Activated naive CD4-positive, alpha-beta T cell (primary cell): ENCODE data around the gene ARHGEF26.
"Not testable (repeated sequence)": the region's sequence is repeated elsewhere in the genome, so short reads cannot be mapped to it uniquely, and the experiment has no call there.

Source experiments
- DNase-seq, 4 experiments: peaks; one replicate each; lab custom pipeline; 2025; lab: John Stamatoyannopoulos, UW

ARHGEF26 gene, protein sequence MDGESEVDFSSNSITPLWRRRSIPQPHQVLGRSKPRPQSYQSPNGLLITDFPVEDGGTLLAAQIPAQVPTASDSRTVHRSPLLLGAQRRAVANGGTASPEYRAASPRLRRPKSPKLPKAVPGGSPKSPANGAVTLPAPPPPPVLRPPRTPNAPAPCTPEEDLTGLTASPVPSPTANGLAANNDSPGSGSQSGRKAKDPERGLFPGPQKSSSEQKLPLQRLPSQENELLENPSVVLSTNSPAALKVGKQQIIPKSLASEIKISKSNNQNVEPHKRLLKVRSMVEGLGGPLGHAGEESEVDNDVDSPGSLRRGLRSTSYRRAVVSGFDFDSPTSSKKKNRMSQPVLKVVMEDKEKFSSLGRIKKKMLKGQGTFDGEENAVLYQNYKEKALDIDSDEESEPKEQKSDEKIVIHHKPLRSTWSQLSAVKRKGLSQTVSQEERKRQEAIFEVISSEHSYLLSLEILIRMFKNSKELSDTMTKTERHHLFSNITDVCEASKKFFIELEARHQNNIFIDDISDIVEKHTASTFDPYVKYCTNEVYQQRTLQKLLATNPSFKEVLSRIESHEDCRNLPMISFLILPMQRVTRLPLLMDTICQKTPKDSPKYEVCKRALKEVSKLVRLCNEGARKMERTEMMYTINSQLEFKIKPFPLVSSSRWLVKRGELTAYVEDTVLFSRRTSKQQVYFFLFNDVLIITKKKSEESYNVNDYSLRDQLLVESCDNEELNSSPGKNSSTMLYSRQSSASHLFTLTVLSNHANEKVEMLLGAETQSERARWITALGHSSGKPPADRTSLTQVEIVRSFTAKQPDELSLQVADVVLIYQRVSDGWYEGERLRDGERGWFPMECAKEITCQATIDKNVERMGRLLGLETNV

DNA sequence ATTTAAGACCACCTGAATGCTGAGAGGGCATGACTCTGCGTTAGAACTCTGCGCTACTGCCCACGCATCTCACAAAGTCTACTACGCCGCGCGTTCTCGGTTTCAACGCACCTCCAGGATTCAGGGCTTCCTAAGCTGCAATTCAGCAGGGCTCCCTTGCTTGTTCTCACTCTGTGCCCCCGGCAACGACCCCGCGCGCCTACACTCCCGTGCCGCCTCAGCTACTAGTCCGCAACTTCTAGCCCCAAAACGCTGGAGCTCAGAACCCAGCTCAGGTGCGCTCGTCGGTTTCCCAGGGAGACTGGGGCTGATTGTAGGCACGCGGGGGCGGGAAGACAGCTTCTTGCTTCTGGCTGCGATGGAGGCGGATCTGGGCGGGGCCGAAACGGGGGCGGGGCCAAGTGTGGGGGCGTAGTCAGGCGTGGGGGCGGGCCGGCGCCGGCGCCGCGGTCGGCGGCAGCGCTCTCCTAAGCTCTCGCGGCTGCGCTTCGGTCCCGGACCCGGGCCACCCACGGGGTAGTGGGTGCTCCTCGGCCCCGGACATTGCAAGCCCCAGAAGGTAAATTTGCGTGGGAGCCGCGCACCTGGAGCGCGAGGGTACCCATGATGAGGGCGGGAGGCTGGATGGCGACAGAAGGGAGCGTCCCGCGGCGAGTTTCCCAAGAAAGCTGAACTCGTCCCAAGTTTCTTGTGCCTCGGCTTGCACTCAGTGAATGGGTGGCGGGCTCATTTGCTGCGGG lies at the start of gene ARHGEF26:
TSS of gene ARHGEF26 (plus strand) at position 430 of the 740 bp plus-strand sequence. CDS start 603 bp downstream, outside the sequence.
- DNase-seq = peak; percentile 3 to 60 (median 34)

DNA sequence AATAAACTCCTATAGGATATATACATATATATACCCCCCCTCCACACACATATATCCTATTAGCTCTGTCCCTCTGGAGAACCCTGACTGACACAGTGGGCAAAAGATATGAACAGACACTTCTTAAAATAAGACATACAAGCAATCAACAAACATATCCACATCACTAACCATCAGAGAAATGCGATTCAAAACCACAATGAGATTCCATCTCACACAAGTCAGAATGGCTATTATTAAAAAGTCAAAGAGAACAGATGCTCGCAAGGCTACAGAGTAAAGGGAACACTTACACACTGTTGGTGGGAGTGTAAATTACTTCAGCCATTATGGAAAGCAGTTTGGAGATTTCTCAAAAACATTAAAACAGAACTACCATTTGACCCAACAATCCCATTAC lies 46.2 kb upstream of the ARHGEF26 start:
- DNase-seq = no peak

DNA sequence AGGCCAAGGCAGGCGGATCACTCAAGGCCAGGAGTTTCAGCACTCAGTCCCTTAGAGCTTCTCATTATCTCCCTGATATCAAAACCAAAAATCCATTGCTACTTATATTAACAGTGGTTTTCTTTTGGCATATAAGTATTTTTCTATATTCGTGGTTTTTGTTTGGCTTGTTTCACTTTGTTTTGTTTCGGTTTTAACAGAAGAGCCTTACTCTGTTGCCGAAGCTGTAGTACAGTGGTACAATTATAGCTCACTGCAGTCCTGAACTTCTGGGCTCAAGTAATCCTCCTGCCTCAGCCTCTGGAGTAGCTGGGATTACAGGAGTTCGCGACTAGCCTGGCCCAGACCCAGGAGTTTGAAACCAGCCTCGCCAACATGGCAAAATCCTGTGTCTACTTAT lies 42.5 kb upstream of the ARHGEF26 start:
- no peak for DNase-seq

DNA sequence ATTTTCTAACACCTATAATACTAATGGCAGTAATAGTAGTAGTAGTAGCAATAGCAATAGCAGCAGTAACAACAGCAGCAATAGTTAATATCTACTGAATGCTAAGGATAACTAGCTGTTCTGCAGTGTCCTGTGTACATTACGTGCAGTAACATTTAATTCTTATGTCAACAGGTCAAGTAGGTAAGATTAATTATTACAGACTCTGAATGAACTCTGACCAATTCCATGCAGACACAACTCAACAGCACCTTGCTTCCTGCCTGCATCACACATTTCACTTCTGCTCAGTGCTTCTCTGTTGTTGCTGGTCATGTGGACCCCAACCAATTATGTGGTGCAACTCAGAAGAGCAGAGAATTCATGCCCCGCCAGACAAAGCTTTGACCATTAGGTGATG lies 39.9 kb upstream of the ARHGEF26 start:
- DNase-seq = no peak

DNA sequence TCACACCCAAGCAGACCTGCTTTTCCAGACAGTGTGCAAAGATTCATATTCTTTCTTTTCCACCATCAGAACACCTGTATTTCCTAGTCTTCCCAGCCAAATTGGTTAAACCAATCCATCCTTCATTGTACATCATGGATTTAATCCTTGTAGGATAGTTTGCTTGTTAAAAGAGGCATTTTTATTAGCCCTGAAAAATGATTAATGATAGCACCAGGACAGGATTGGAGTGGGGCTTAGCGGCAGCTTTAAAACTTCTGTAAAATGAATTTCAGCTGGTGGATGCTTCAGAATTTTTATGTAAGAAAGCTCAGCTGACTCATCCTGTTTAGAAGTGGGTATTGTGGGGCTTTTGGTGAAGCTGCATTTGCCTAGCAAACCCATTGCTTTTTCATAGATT lies 36.1 kb upstream of the ARHGEF26 start:
- no peak for DNase-seq

DNA sequence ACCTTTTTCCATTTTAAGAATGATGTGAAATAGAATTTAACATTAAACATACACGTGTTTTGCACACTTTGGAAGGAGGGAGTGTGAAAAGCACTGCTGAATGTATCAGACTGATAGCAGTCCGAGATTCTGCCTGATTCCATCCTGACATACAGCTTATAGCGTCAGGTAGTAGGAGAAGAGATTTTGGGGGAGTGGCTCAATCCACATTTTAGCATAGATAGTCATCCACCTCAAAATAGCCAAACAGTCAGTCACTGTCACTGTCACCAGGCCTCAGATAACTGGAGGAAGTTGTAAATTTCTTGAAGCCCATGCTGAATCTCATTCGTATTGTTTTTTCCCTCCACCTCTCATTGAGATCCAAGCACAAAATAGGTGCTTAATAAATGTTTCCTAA lies 35.4 kb upstream of the ARHGEF26 start:
- DNase-seq = no peak

DNA sequence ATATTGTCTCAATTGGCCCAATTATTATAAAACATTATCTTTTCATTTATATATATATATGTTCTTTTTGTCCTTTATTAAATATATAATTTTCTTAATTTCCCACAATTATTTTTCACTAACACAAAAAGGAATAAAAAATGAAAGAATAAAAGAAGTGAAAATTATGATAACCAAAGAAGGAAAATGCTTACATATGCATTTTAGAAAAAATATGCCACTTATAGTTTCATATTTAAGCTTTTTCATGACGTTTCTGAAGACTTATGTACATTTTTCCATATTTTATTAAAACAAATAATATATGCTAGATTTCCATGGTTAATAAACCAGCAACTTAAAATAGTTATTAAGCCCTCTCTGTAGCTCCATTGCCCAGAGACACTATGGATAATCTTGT lies 34.9 kb upstream of the ARHGEF26 start:
- DNase-seq = no peak

DNA sequence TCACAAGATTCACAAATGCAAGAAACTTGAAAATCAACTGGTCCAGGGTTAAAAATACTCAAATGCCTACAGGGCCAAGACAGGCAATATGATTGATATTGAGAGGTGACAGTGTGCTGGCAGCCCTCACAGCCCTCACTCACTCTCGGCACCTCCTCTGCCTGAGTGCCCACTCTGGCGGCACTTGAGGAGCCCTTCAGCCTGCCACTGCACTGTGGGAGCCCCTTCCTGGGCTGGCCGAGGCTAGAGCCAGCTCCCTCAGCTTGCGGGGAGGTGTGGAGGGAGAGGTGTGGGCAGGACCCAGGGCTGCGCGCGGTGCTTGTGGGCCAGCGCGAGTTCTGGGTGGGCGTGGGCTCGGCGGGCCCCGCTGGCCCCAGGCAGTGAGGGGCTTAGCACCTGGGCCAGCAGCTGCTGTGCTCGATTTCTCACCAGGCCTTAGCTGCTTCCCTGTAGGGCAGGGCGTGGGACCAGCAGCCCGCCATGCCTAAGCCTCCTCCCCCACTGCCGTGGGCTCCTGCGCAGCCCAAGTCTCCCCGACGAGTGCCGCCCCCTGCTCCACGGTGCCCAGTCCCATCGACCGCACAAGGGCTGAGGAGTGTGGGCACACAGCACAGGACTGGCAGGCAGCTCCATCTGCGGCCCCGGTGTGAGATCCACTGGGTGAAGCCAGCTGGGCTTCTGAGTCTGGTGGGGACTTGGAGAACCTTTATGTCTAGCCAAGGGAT lies 33.3 kb upstream of the ARHGEF26 start:
- not testable (repeated sequence) for DNase-seq

DNA sequence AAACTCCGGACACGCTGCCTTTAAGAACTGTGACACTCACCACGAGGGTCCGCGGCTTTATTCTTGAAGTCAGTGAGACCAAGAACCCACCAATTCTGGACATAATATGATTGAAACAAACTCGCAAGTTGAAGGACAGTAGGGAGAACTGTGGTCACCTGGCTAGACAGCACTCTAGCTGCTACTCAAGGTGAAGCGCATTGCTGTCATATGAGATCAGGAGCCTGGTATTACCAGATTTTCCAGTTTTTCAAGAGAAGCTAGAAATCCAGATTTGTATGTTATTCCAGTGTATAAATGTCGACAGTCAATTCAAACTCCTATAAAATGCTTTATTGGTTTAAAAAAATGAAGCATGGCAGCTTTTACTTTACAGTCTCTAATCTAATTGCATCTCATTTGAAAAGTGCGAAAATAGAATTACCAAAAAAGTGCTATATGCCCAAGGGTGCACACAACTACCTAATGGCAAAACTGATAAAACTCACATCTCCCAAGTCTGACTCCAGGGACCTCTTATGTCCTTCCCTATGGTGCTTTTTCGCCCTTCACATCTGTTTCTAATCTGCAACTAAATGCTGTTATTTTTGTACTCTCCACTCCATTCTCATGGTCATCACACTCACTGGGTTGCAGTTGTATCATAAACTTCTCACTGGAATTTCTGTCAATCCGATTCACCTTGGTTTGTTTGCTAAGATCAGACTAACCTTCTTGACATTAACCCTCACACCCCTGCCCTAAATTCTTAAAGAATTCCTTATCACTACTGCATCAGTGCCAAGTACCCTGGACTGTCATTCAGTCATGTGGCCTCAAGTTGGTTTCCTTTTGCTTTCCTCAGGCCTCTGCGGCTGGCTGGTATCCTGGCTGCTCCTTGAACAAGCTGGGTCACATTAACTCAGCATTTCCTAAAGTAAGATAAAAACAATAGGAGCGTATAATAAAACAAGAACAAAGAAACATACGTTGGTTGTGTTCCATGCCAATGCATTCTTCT lies 31.5 kb upstream of the ARHGEF26 start:
- no peak for DNase-seq

DNA sequence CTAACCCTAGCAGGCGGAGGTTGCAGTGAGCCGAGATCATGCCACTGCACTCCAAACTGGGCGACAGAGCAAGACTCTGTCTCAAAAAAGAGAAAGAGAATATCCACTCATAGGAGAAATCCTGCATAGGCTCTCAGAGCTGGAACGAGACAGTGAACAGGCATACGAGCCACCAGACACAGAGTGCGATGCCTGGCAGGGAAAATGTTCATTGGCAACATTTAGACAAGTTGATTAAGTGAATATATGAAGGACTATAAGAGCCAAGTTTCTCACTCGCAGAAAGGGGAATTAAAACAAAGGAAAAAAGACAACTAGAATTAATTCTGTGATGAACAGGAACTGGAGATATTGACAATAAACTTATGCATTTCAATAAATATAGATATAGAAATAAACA lies 27.1 kb upstream of the ARHGEF26 start:
- no peak for DNase-seq

DNA sequence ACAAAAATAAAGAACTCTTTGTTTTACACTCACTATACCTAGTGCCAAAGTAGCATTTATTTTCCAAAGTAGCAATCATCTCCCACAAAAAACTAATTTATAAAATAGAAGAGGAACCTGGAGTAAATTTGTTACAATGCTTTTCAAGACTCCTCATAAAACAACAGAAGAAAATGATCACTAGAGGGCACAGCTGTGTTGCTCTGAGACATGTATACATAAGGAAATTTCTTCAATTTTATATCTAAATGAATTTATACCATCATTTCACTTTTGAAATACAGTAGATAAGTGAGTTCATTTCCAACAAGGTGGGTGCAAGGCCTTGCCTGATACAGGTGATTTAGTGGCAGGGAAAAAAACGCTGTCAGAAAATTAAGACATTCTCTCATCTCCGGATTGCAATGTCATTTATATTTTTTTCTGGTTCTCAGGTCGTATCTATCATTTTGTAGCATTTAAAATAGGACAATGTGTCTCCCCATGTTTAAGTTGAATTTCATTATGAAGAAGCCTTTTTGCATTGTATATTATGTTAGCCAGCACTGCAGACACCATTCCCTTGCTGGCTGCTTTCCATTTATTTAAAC lies 25.3 kb upstream of the ARHGEF26 start:
- DNase-seq = no peak

DNA sequence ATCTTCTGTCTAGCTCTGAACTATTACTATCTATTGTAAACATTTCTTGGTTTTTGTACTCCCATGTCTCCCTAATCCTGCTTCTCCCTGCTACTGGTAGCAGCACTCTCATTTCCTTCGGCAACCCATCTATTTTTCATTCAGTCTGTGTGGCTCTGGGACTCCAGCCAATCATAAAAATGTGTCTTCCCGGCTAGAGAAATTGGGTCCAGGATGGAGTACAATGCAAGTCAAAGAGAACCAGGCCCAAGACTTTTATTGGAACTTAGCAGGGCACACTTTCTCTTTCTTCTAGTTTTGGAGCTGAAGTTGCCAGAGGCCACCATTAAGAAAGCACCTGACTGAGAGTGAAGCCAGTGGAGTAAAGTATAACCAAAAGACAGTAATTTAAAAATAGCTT lies 22.8 kb upstream of the ARHGEF26 start:
- DNase-seq = no peak

DNA sequence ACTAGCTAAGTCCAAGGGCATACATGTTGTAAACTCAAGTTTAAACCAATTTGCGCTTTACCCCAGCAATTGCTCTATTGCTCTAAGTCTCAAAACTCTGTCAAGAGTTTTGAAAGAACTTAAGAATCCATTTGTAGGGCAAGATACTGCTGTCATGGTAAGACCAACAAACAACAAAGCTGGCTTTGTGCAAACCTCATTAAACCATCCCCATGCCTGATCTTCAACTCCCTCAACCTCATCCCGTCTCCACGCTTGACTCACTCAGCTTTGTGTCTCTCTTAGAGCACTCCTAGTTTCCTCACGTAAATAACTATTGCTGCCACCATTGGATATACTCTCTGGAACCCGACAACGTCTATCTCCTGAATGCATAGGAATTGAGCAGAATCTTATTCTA lies 20.6 kb upstream of the ARHGEF26 start:
- no peak for DNase-seq

DNA sequence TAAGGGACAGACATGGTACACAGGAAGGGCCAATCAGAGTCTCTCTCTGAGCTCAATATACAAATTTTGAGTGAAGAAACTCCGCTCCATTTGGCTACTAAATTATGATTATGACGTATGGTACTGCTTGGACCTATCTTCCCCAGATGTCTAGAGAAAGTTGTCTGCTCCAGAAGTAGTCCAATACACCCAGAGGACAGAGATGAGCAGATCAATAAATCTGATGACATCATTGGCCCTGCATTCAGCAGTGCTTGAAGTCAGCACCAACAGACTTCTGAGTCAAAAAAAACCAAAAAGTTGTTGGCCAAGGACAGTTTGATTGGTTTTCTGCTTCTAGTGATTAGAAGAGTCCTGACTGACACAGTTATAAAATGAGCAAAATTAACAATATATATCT lies 19.9 kb upstream of the ARHGEF26 start:
- DNase-seq = no peak

DNA sequence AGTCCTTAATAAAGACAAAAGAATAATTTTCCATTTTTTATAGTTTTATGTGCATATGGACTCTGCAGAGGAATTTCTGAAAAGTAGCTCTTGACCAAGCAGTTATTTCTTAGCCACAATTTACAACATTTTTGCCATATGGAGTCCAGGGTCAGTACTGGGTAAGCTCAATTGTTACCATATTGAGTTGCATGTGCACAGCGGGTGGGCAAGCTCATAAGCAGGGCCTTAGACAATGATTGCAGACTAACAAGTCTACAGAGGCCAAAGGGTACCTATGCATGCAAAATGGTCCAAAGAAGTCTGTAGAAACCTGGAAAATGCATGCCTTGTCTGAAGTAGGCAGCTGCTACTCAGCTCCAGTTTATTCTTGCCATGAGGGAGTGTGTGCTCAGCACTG lies 19.0 kb upstream of the ARHGEF26 start:
- DNase-seq = no peak

DNA sequence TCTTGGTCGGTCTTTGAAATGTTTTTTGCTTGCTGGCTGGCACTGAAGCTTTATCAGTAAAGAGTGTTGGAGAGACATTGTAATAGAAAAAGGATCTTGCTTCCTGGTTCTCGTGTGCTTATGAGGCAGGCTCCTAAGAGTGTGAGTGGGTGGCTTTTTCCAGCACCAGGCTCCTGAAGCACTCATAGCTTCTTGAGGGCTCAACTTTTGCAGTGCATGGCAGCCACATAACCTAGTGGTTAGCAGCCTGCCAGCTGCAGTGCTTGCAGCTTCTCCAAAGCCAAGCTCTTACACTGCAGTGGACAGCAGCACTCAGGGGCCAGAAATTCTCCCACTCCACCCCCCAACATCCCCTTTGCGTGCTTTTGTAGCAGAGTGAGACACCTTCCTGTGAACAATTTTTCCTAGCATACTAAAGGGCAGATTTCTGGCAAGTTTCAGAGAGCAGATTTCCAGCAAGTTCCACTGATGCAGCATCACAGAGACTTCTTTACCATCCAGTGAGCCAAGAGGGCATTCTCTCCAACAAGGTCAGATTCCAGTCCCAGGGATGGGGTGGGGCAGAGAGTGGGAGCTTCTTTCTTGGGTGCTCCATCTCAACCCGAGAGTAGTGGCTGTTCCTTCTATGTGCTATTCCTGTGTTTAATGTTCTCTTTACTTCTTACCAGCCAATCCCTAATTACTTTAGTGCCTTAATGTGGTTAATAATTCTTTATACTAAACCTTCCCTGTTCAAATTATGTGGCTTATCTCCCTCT lies 15.8 kb upstream of the ARHGEF26 start:
- no peak for DNase-seq

DNA sequence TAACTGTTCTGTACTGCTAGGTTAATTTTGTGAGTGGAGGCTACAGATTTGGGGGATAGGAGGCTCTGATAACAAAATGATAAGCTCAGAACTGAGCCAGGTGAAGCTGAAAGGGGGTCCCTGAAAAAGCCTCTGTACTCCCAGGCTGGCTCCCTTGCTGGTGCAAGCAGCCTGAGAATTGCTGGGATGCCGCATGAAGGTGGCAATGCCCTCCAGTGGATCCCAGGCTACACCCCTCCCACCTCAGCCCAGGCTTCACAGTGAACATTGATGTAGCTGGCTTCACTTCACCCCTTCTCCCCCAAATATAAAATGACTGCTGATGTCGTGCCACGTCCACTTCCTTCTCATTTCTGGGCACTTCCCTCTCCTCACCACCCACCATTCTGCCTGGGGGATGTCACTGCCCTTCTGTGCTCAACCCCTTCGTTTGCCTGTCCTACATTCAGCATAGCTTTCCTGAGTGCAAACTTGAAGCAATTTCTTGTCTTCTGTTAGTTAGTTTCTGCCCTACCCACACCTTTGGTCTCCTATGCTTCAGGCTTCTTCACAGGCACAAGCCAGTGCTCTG lies 9.7 kb upstream of the ARHGEF26 start:
- no peak for DNase-seq

DNA sequence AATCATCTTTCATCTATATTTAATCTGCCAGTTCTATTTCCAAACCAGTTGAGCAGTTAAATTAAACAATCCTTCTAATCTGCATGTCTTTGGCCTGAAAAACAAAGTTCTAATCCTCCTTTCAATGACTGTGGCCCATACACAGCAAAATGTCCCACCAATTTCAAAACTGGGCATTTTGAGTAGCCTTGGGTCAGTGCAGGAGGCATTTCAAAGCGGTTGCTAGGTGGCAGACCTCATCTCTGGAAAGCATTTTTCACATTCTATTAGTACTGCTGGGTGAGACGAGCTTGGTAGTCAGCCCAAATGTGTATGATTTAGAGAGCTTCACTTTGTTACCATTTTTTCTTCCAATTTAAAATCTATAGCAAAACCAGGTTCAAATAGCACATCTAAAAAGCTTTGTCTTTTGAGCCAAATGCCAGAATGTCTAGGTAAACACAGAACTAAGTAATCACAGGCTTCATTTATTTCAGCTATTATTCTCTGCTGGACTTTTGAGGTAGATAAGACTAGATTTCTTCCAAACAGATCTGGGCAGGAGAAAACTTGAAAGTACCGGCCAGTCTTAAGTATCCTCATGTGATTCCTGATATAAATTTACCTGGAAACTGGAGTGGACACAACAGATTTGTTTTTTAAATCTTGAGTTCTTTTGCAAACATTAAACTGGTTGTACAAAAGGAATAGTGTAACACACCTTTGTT lies 8.9 kb upstream of the ARHGEF26 start:
- DNase-seq = no peak
